ENCODE measurements around the gene FHIT.
"Not testable (repeated sequence)": the region's sequence is repeated elsewhere in the genome, so short reads cannot be mapped to it uniquely, and the experiment has no call there.

The FHIT gene

DNA sequence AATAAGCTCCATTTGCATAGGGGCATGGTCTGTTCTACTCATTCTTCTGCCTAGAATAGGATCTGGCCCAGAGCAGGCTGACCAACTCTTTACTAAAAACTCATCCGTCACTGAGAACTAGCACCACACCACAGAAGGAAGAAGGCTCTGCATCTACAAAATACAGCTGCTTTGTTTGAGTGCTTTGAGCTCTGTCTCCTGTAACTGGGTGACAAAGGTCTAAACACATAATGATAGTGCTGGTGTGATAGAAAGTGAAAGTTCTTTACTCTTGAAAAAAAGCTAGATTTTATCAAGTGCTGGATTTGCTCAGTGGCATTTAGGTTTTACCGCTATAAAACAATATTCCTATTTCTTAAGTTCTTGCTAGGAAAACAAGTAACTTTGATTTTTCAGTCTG lies 140.7 kb downstream of the FHIT start:
- DNase-seq = no peak

DNA sequence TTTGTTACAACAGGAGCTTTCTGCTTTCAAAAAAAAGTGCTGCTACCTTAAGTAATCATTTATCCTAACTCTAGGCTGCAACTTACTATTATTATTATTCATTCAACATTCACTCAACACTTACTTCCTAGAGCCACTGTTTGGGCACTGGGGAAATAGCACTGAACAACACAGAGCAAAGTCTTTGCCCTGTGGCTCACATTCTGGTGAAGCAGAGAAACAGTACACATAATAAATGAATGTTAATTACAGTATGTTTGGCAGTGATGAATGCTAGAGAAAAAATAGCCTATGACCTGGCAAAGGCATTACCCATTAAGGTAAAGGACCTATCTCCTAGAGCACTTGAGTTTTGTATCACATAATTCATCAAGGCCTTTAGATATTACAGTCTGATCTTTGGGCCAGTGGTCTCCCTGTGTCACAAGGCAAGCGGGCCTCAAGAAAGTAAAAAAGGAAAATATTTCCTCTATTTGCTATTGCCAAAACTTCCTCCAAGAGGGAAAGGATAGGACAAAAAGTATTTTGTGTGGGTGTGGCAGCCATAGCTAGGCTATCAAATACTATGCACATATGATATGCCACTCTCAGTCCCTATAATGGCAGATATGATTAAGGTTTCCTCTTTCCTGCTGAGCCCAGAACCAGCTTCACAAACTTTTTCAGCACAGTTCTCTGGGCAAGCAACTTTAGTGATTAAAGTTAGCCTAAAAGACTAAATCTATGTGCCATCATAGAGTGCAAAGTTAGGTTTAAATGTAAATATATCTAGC lies 142.8 kb downstream of the FHIT start:
- no peak for DNase-seq

DNA sequence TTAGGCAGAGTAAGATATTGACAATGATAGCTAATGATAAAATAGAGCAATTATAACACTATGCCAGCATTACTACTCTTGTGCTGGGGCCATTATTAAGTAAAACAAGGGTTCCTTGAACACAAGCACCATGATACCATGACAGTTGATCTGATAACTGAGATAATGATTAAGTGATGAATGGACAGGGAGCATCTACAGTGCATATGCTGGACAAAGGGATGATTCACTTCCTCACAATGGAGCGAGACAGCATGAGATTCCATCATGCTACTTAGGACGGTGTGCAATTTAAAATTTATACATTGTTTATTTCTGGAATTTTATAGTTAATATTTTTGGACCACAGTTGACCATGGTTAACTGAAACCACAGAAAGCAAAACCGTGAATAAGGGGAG lies 156.6 kb downstream of the FHIT start:
- no peak for DNase-seq

GRCh38 chr3:61093364-61093763 lies 157.9 kb downstream of the FHIT start:
- no peak for DNase-seq

DNA sequence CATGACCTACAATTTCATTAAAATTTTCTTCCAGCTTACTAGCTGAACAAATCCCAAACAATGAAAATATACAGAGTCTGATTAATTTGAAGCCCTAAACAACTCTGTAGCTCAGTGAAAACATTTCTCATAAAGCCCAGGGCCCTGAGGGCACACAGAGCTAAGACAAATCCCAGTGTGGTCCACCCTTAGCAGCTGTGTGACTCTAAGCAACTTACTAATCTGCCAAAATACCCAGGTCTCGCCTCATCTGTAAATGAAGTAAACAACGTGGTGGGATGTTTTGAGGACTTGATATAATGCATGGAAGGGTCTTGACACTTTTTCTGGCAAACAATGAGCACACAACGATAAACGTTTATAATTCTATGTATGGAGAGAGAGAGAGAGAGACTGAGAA lies 158.4 kb downstream of the FHIT start:
- DNase-seq = no peak

DNA sequence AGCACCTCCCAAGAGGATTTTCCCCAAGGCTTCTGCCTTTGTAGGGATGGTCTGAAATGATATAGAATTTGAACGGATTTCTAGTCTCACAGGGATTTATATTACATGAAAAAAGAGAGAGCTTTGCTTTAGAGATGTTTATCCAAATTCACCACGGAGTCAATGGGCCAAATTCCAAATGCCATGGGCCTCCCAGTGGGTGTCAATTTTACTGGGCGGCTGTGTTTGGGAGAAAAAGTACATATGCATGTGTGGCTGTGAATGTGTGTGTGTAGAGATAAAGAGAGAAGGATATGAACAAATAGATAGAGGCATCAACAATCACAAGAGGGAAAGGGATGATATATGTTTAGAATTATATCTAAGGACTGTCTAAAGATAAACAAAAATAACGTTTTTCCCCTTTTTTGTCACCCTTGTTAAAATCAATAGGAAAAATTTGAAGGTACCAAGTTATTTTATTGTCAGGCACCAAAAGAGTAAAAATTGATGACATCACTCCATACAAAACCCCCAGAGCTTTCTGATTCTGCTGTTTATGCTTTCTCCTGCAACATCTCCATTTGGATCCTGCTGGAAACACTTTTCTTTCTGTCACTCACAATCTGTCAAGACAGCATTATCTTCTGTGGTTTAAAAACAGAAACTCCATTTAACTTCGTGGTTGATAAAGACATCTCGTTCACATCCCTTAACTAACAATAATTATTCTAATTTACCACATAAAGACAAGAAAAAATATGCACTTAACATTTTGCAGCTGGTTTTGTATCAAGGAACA lies 160.7 kb downstream of the FHIT start:
- DNase-seq = no peak

- DNase-seq = no peak
Observed at GRCh38 chr3:61087465-61087864, 163.8 kb downstream of the FHIT start.

- DNase-seq = no peak
Observed at GRCh38 chr3:61081554-61081953, 169.7 kb downstream of the FHIT start.

DNA sequence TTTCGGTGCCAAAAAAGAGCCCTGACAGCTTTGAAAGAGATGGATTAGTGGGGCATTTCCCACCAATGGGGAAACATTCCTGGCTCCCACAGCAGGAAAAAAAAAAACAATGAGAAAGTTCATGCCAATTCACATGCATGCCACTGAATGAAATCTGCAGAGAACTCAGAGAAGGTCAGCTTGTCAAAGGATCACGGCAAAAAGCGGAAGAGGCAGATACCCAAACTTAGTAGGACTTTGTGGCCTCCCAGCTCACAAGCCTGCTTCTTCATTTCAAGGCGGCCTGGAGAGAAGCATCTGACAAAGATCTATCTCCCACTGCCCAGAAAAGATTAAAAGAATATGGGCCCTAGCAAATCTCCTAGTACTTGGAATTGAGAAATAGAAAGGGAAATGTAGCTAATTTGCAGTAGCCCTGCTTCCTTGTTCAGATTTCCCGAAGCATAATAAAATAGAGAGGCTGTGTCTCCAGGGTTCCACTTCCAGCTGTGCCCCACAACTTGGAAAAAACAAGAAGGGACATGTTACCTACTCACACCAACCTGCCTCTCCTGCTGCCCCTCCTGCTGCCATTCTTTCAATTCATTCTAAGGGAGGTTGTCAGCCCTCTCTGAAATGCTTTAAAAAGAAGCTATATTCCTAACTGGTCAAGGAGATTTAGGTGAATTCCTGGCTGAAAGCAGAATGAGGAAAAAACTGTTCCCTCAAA lies 170.4 kb downstream of the FHIT start:
- no peak for DNase-seq

GRCh38 chr3:61078048-61078752 lies 173.1 kb downstream of the FHIT start:
- no peak for DNase-seq

GRCh38 chr3:61077551-61077950 lies 173.7 kb downstream of the FHIT start:
- DNase-seq = no peak

DNA sequence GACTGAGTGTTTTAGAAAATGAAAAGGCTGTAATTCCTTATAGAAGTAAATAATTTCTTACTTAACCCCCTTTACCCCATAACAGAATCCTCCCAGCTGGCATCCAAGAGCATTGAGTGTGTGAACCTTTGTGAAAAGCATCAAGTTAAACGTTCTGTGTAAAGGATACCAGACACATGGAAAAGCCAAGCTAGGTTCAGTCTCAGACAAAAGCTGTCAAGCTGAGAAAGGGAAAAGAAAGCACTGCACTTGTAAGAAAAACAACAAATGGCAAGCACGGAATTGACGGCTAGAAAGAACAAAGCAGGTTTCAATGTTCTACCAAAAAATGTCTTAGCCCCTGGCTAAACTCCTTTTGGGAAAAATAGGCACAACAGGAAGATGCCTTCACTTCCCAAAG lies 176.5 kb downstream of the FHIT start:
- DNase-seq = no peak

GRCh38 chr3:61073566-61074165 lies 177.6 kb downstream of the FHIT start:
- no peak for DNase-seq

DNA sequence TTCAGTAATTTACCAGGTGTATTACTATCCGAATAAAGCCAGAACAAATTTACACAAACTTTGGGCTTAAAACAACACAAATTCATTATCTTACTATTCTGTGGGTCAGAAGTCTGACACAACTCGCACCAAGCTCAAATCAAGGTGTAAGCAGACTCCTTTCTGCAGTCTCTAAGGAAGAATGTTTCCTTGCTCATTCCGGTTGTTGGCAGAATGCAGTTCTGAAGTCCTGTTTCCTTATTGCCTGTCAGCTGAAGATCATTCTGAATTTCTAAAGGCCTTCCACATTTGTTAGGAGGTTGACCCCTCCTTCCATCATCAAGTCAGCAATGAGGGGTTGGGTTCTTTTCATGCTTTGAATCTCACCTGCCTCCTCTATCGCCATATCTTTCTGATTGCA lies 183.2 kb downstream of the FHIT start:
- DNase-seq = no peak

DNA sequence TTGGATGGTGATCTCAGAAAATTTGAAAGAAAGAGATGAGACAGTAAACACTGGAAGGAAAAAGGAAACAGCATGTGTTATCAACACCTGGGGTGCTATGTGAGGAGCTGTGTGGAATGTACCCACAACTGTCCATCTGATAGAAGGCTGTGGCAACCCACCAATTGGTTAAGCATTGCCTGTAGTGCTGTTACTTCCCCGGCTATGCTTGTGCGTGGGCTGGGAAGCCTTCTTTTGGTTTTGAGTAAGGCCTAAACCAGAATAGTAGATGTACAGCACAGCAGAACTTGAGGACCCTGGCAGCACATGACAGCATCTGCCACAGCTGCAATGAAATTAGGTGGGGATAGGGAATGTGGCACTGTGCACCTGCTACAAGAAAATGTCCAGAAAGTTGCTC lies 184.5 kb downstream of the FHIT start:
- DNase-seq = no peak

- not testable (repeated sequence) for DNase-seq
Observed at GRCh38 chr3:61066222-61066621, 185.0 kb downstream of the FHIT start.

GRCh38 chr3:61065451-61066011 lies 185.7 kb downstream of the FHIT start:
- DNase-seq = no peak

DNA sequence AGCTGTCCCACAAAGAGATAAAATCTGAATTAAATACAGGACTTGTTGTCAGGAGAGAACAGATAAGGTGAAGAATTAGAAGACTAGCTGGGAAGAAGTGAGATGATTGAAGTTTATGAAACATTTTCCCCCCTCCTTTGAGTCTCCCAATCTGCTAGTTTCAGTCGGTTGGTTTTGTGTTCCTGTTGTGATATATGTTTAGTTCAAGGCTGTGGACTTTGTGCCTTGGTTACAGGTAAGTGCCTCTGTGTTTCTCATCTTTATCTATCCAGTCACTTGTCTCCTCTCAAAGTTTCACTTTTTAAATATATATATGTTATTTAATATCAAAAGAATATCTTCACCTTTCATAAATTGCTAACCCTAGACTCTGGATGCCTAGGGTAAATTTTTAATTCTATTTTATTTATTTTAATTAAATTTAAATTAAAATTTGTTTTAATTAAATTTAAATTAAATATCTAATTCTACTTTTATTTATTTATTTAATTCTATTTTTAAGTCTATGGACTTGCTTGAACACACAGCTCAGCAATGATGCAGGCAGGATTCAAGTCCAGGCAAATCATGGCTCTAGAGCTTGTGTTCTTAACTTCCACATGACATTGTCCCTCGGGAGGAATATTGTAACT lies 190.0 kb downstream of the FHIT start:
- DNase-seq = no peak

- no peak for DNase-seq
Observed at GRCh38 chr3:61060411-61060861, 190.8 kb downstream of the FHIT start.

GRCh38 chr3:61058836-61059235 lies 192.4 kb downstream of the FHIT start:
- DNase-seq = no peak

GRCh38 chr3:61057464-61057863 lies 193.8 kb downstream of the FHIT start:
- no peak for DNase-seq

GRCh38 chr3:61055447-61055846 lies 195.8 kb downstream of the FHIT start:
- no peak for DNase-seq

Data from DMS 273 treated with DMSO at 0.1 percent for 48 hours (cell line).